Aorta (tissue), 5 donors: ENCODE measurements around the gene CWC15. TPM values are rescaled to one million over a fixed set of nuclear protein-coding genes. Genes with fewer than 3 reads are reported as not detected.

Experiments
- ATAC-seq: fragments of 200-7000 bp; cut with Tn5 transposase; one replicate; pipeline ENCODE4 v1.9.1; 2022; ENCODE audit warnings: moderate library complexity; ENCODE audit not compliant: low FRiP score
- DNase-seq, 2 donors: peaks; one replicate each; pipeline ENCODE4 v3.0.0-alpha.2; 2020
- H3K27ac ChIP-seq, 2 donors: one replicate each; pipeline ENCODE4 v1.5.1; 2013; ENCODE audit warnings: low read length in 2 of 2, mild to moderate bottlenecking in 2 of 2, moderate library complexity in 2 of 2, control low read depth in 1 of 2, inconsistent platforms in 1 of 2, low read depth in 1 of 2
- H3K27me3 ChIP-seq, 2 donors: one replicate each; pipeline ENCODE4 v1.6.1; 2013; ENCODE audit warnings: control low read depth in 1 of 2, low read length in 1 of 2, mild to moderate bottlenecking in 1 of 2, moderate library complexity in 1 of 2; ENCODE audit not compliant: insufficient read depth in 2 of 2, control insufficient read depth in 1 of 2
- H3K36me3 ChIP-seq, 2 donors: one replicate each; pipeline ENCODE4 v1.6.1; 2013; ENCODE audit warnings: control low read depth in 1 of 2, low read length in 1 of 2, mild to moderate bottlenecking in 1 of 2; ENCODE audit not compliant: insufficient read depth in 2 of 2, control insufficient read depth in 1 of 2
- H3K4me1 ChIP-seq, 2 donors: one replicate each; pipeline ENCODE4 v1.6.1; 2013; ENCODE audit warnings: low read length in 2 of 2, control low read depth in 1 of 2, mild to moderate bottlenecking in 1 of 2, moderate library complexity in 1 of 2; ENCODE audit not compliant: insufficient read depth in 2 of 2, control insufficient read depth in 1 of 2
- H3K4me3 ChIP-seq, 2 donors: one replicate each; pipeline ENCODE4 v1.5.1; 2013; ENCODE audit warnings: low read length in 2 of 2, control low read depth in 1 of 2, mild to moderate bottlenecking in 1 of 2
- H3K9me3 ChIP-seq: one replicate; pipeline ENCODE4 v1.6.1; 2013; ENCODE audit warnings: mild to moderate bottlenecking, low read length; ENCODE audit not compliant: control insufficient read depth
- WGBS, 2 donors: extraction: QIAGEN DNeasy Blood & Tissue Kit; methylation state at CpG; one replicate each; pipeline ENCODE4 v1.1.7; 2013; 5-methylcytosine and 5-hydroxymethylcytosine counted together
- intact Hi-C, 2 donors: fragments of 100-400 bp; cut with DNase I; formaldehyde crosslinking; loops; one replicate each; pipeline versions ENCODE4 v1.14.2 to v1.15.0; 2022
- polyA plus RNA-seq, 2 donors: library from polyadenylated mRNA; stranded (reverse); fragments of 200-250 nt; gene quantifications; one replicate each; pipeline ENCODE4 v1.2.3, GENCODE V29; 2013
- total RNA-seq, 2 donors: library from RNA; stranded (reverse); fragmentation: NEBNext Ultra II Directional; extraction: Animal tissue kit (Norgen Biotek cat#: 25700); gene quantifications; one replicate each; pipeline ENCODE4 v1.2.1, GENCODE V29; 2021
- donor health status: healthy with polysubstance abuse.
- donor health status: Bipolar disorder and iron deficiency.
- donor health status: DM: no; HTN: no; CAD: no.
- donor health status: DM: no; HTN: no; CAD: no.
- donor health status: DM: yes; HTN: yes; CAD: no.

Gene CWC15
- total and polyA plus RNA-seq, 4 donors = 47.5 to 54.7 (median 50.4) TPM

DNA sequence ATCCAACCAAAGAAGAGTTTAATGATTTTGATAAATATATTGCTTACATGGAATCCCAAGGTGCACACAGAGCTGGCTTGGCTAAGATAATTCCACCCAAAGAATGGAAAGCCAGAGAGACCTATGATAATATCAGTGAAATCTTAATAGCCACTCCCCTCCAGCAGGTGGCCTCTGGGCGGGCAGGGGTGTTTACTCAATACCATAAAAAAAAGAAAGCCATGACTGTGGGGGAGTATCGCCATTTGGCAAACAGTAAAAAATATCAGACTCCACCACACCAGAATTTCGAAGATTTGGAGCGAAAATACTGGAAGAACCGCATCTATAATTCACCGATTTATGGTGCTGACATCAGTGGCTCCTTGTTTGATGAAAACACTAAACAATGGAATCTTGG is 24.1 kb upstream of the CWC15 start:
- Histone ChIP-seq H3K27me3 (no peaks in the 10 kb centered on the region), H3K4me1 (no peaks in the 10 kb centered on the region), H3K9me3 (no peaks in the 10 kb centered on the region), H3K27ac (no peak overlapping the region), H3K4me3 (no peak overlapping the region), H3K36me3 (no peaks in the 10 kb centered on the region)
- intact Hi-C loops = no loop called here
- 93 to 94% methylated on average over 6 of the region's 6 CpGs for WGBS, 2 donors
- ATAC-seq = no peak
- DNase-seq = no peak

DNA sequence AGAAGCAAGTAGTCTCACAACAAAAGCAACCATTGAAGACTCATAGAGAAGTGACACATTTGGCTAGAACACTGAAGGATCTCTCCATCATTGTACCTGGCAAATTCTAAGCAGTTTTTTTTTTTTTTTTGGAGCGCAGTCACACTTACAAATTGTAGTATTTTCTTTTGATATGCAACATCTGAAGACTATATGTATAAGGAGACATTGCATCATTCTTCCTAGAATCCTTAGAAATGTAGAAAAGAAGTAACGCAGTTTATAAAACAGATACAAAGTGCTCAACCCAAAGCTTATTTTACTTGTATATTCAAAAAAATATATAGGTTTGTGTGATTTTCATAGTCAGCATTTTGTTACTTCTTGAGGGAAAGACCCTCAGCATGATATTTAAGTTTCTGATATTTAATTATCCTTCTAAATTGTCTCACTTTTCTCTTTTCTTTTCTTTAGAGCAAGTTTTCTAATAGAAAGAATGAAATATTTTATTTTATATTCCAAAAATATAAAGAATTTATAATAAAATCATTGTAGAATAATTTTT is 20.1 kb upstream of the CWC15 start:
- no peaks in the 10 kb centered on the region for H3K4me1 ChIP-seq
- DNase-seq (no peak), ATAC-seq (no peak)
- H3K27me3 ChIP-seq = no peaks in the 10 kb centered on the region
- H3K9me3 ChIP-seq = no peaks in the 10 kb centered on the region
- no peak overlapping the region for H3K27ac ChIP-seq
- no peaks in the 10 kb centered on the region for H3K36me3 ChIP-seq
- no peak overlapping the region for H3K4me3 ChIP-seq
- WGBS, 2 donors = 95 to 98% methylated on average over 2 of the region's 2 CpGs
- intact Hi-C loops = no loop called here

DNA sequence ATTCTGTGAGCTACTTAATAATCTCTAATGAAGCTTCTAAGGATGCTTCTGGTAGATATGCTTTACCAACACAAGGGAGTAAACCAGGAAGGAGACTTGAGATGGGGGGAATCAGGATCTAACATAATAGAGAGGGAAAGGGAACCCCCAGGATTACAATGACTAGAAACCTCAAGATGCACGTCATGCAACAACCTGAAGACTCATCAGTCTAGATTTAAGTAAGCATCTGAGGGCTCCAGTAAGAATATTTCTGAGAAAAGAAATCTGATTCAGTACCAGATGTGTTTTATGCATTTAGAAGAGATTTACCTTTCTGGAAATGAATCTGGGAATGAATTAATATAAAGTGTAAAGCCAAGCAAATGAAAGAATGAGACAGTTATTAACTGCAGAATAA is 15.4 kb upstream of the CWC15 start:
- DNase-seq = no peak
- Histone ChIP-seq H3K4me1 (no peaks in the 10 kb centered on the region), H3K27ac (no peak overlapping the region), H3K9me3 (no peaks in the 10 kb centered on the region), H3K36me3 (no peaks in the 10 kb centered on the region), H3K27me3 (no peaks in the 10 kb centered on the region), H3K4me3 (no peak overlapping the region)
- ATAC-seq = no peak
- WGBS, 2 donors = 76 to 82% methylated on average over 1 of the region's 1 CpG
- intact Hi-C loops = no loop called here

DNA sequence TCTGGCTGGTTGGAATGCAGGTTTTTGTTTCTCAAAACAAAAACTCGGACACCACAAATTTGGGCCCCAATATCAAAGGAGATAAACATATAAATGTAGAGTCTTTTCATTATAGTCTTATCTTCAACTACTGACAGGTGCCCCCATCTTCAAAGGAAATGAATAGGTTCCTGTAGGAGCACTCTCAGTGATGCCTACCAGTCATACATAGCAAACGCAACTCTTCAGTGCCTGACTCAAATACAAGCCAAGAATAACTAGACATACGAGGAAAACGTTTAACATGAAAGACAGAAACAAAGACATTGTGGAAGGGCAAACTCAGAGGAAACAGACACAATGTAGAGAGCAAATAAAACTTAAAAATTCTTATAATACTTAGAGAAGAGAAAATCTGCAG is 14.0 kb upstream of the CWC15 start:
- 41 to 44% methylated on average over 4 of the region's 4 CpGs for WGBS, 2 donors
- H3K4me3 ChIP-seq = no peak overlapping the region
- H3K36me3 ChIP-seq = no peaks in the 10 kb centered on the region
- no peaks in the 10 kb centered on the region for H3K4me1 ChIP-seq
- H3K27ac ChIP-seq = no peak overlapping the region
- H3K27me3 ChIP-seq = no peaks in the 10 kb centered on the region
- no peaks in the 10 kb centered on the region for H3K9me3 ChIP-seq
- no peak for DNase-seq
- intact Hi-C loops = no loop called here
- no peak for ATAC-seq

DNA sequence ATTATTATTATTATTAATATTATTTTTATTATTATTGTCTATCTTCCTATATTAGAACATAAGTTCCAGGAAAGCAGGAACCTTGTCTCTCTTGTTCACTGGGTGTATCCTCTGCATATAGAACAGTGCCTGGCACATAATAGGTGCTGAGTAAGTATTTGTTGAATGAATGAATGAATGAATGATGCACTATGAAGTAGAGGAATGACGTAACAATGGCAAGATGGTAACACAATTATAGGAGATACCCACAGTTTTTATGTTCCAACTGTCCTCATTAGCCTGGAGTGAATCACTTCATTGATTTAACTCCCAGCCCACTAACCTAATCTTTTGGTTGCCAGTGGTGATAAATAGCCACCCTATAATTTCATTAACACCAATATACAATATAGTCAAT is 2.2 kb upstream of the CWC15 start:
- WGBS, 2 donors = 90 to 92% methylated on average over 1 of the region's 1 CpG
- intact Hi-C loops = loop anchor here (10.0 kb wide), 4 partner anchors 89 to 789 kb away; partner anchors contain the start of gene SRSF8 (in 2 of the 2)
- no peaks in the 10 kb centered on the region for H3K36me3 ChIP-seq
- ATAC-seq (no peak), DNase-seq (no peak)
- H3K4me1 ChIP-seq = no peaks in the 10 kb centered on the region
- H3K9me3 ChIP-seq = no peaks in the 10 kb centered on the region
- H3K4me3 ChIP-seq = no peak overlapping the region
- no peaks in the 10 kb centered on the region for H3K27me3 ChIP-seq
- H3K27ac ChIP-seq = no peak overlapping the region

DNA sequence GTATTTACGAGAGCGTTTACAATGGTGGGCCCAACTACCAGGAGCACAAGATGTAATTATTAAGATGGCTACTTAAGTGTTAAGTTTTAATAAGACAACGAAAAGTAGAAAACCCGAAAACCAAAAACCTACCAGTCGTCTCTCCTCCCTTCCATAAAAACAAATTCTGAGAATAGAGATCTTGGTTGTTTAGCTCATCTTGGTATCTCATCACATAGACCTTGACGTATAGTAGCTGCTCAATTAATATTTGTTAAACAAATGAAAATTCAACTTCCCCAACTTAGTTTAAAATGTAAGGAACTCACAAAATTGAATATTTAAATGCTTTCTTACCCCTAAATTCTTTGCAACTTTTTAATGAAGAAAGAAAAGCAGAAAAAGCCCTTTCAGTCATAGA is 822 bp upstream of the CWC15 start:
- DNase-seq = no peak
- ATAC-seq = no peak
- peaks cover 0 to 2% of the 10 kb centered on the region in 2 donors for H3K36me3 ChIP-seq
- peak overlapping the region; percentile 29 to 71 for H3K4me3 ChIP-seq
- H3K27me3 ChIP-seq = no peaks in the 10 kb centered on the region
- WGBS, 2 donors = 41 to 46% methylated on average over 6 of the region's 6 CpGs
- no peaks in the 10 kb centered on the region for H3K9me3 ChIP-seq
- H3K4me1 ChIP-seq = no peaks in the 10 kb centered on the region
- intact Hi-C loops = loop anchor here (5.0 to 10.0 kb wide), 5 partner anchors 91 to 791 kb away; partner anchors contain the start of gene SRSF8 (in 2 of the 2)
- H3K27ac ChIP-seq = no peak overlapping the region

DNA sequence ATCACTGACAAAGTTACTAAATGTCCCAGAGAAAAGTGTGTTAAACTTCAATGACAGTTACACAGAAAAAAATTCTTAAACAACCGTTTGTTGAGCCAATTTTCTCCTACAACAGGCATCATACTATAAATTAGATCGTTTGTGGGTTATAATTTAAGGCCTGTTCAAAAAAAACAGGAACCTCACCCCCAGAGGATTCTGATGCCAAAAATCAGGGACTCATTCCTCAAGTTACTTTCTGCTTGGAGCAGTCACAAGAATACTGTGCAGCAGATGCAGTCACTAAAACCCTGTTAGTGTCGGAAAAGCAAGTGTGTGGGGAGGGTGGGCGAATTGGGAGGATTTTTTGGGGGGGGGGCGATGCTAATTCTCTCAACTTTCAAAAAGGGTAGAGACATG is 657 bp downstream of the CWC15 start:
- ATAC-seq = no peak
- intact Hi-C loops = loop anchor here (5.0 to 10.0 kb wide), 5 partner anchors 92 to 792 kb away; partner anchors contain the start of gene SRSF8 (in 2 of the 2)
- no peak overlapping the region for H3K27ac ChIP-seq

DNA sequence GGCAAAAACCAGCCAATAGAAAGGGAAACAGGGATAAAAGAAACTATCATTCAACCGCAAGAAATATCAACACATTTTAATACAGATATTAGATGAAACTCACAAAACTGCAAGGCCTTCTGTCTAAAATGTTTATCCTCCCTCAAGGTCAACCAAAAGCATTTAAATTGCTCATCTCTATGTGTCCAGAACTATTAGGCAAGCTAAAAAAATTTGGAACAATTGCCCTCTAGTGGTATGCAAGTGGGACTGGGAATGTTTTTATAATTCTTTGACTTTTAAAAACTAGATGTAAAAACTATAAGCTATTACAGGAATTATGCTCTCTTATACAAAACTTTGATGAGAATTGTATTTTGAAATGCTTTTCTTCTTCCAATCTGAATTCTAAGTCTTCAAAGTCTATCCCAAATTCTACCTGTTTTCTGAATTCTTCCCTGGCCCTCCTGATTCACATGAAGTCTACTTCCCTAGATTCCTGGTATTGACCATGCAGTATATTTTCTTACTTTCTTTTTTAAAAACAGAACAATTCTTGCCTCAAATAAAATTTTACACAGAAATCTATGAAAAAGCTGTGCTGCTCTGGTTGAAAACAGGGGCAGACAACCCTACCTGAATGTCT is 4.9 kb downstream of the CWC15 start:
- no peak for ATAC-seq
- Histone ChIP-seq H3K27me3 (no peaks in the 10 kb centered on the region), H3K4me3 (no peak overlapping the region), H3K36me3 (peaks cover 5 to 7% of the 10 kb centered on the region in 2 donors), H3K4me1 (no peaks in the 10 kb centered on the region), H3K27ac (no peak overlapping the region), H3K9me3 (no peaks in the 10 kb centered on the region)
- intact Hi-C loops = no loop called here
- WGBS, 2 donors = 92 to 93% methylated on average over 1 of the region's 1 CpG
- DNase-seq = no peak

More for the DNA sequence above, 657 bp downstream of the CWC15 start:
- Histone ChIP-seq H3K27me3 (no peaks in the 10 kb centered on the region), H3K4me3 (peak overlapping the region; percentile 71 to 96), H3K36me3 (peaks cover 2 to 5% of the 10 kb centered on the region in 2 donors), H3K4me1 (no peaks in the 10 kb centered on the region), H3K9me3 (no peaks in the 10 kb centered on the region)
- no peak for DNase-seq
- 6% methylated on average over 5 of the region's 5 CpGs for WGBS, 2 donors

DNA sequence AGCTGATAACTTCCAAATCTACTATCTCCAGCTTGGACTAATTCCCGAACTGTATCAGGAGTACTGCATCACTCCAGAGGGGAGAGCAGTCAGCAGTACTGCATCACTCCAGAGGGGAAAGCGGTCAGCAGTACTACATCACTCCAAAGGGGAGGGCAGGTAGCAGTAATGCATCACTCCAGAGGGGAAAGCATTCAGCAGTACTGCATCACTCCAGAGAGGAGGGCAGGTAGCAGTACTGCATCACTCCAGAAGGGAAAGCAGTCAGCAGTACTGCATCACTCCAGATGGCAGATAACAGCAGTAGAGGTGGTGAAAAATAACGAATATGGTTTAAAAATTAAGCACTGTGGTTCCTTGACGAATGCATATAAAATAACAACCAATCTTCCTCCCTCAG is 8.4 kb downstream of the CWC15 start:
- no peaks in the 10 kb centered on the region for H3K4me1 ChIP-seq
- no peak overlapping the region for H3K27ac ChIP-seq
- H3K36me3 ChIP-seq = peaks cover 7 to 10% of the 10 kb centered on the region in 2 donors
- no peak overlapping the region for H3K4me3 ChIP-seq
- intact Hi-C loops = no loop called here
- H3K27me3 ChIP-seq = no peaks in the 10 kb centered on the region
- DNase-seq (no peak), ATAC-seq (no peak)
- H3K9me3 ChIP-seq = no peaks in the 10 kb centered on the region
- 86 to 88% methylated on average over 4 of the region's 4 CpGs for WGBS, 2 donors
